Measurements from ENCODE around the gene GRB10. TPM values are rescaled to one million over a fixed set of nuclear protein-coding genes. Genes with fewer than 3 reads are reported as not detected.

GRB10 gene
- total RNA-seq, 1 donor = 65.2 TPM

DNA sequence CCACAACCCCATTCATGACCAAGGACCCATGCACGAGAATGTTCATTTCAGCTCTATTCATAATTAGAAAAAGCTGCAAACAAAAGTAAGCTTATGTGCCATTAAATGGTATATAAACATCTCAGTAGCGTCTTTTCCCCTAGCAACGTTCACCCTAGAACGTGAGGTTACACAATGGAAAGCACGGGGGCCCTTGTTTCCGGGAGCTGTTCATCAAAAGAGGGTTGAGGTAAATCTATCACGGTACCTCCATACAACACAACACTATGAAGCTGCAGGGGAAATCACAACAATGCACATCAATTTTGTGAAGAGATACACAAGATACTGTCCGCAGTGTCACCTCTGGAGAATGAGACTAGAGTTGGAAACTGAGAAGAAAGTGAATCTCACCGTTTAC is 136.6 kb downstream of the GRB10 start:
- DNase-seq (ENCODE audit: low read depth in 2 of 3, low spot score in 2 of 3) = no peak

- DNase-seq (ENCODE audit: low read depth in 2 of 3, low spot score in 2 of 3) = peak in 1 of 3 donors; percentile 57
Measured at GRCh38 chr7:50645186-50645585, 137.5 kb downstream of the GRB10 start.

DNA sequence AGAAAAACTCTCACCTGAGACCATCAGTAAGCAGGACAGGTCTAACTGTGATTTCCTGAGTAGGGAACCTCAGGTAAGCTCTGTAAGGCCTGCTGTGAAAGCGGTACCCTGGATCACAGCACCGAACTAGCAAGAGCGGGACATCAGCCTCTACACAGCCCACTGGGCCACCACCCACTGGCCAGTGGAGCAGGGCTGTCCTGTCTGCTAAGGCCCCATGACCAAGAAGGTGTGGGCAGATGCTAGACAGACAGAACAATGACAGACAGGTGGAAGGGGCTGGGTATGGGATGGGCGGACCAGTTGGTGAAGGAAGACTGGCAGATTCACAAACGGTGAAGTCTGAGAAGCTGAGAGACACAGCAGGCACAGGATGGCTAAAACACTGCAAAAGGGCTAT is 138.1 kb downstream of the GRB10 start:
- no peak for DNase-seq (ENCODE audit: low read depth in 2 of 3, low spot score in 2 of 3)

- no peak for DNase-seq (ENCODE audit: low read depth in 2 of 3, low spot score in 2 of 3)
Measured at GRCh38 chr7:50644114-50644513, 138.6 kb downstream of the GRB10 start.

DNA sequence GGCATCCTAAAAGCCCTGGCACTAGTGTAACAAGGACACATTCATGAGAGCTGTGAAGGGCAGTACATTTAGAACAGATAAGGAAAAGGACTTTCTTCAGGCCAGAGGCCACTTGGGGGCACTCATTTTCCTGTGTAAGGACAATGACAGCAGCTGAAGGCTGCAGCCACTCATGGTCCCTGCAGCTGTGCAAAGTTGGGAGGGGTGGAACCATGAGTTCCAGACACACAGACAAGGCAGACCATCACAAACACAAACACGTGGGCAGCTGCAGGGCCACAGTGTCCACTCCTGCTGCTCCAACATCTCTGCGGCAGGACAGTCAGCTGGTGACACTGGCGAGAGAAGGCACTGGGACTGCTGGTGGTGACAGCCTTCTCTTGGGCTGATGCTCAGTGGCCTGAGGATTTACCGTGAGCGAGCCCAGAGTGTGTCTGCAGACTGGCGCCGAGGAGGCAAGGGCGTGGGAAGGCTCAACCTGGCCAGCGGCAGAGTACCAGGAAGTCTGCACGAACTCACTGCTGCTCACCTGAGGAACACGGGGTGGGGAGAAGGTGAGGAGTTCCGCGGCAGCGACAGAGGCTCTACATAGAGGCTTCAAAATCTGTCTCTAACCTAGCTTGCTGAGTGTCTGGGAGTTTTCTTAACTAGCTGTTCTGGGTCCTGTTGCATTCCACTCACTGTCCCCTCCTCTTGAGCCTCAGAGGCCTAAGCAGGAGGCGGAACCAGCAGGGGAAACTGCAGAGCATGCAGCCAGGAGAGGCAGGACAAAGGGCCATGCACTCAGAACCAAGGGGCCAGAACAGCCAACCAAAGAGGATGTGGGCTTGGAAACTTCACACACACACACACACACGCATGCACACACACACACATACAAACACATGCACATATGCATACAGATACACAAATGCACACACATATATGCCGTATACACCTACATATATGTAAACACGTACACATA is 141.0 kb downstream of the GRB10 start:
- no peak for DNase-seq (ENCODE audit: low read depth in 2 of 3, low spot score in 2 of 3)

- no peak for DNase-seq (ENCODE audit: low read depth in 2 of 3, low spot score in 2 of 3)
Measured at GRCh38 chr7:50640779-50641178, 141.9 kb downstream of the GRB10 start.

- no peak for DNase-seq (ENCODE audit: low read depth in 2 of 3, low spot score in 2 of 3)
Measured at GRCh38 chr7:50640256-50640655, 142.4 kb downstream of the GRB10 start.

DNA sequence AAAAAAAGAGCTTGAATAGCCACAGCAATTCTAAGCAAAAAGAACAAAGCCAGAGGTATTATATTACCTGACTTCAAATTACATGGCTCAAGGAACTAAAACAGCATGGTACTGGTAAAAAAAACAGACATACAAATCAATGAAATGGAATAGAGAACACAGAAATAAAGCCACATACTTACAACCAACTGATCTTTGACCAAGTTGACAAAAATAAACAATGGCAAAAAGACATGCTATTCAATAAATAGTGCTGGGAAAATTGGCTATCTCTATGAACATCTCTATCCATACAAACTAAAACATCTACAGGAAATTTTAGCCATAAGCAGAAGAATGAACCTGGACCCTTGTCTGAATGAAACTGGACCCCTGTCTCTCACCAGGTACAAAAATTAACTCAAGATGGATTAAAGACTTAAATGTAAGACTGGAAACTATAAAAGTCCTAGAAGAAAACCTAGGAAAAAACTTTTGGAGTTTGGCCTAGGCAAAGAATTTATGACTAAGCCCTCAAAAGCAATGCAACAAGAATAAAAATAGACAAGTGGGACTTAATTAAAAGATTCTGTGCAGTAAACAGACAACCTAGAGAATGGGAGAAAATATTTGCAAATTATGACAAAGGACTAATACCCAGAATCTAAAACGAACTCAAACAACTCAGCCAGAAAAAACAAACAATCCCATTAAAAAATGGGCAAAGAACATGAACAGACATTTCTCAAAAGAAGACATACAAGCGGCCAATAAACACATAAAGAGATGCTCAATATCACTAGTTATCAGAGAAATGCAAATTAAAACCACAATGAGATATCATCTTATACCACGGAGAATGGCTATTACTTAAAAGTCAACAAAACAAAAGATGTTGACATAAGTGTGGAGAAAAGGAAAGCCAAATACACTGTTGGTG is 144.7 kb downstream of the GRB10 start:
- no peak for DNase-seq (ENCODE audit: low read depth in 2 of 3, low spot score in 2 of 3)

GRCh38 chr7:50634378-50634777 is 148.3 kb downstream of the GRB10 start:
- no peak for DNase-seq (ENCODE audit: low read depth in 2 of 3, low spot score in 2 of 3)

- no peak for DNase-seq (ENCODE audit: low read depth in 2 of 3, low spot score in 2 of 3)
Measured at GRCh38 chr7:50633414-50633710, 149.3 kb downstream of the GRB10 start.

DNA sequence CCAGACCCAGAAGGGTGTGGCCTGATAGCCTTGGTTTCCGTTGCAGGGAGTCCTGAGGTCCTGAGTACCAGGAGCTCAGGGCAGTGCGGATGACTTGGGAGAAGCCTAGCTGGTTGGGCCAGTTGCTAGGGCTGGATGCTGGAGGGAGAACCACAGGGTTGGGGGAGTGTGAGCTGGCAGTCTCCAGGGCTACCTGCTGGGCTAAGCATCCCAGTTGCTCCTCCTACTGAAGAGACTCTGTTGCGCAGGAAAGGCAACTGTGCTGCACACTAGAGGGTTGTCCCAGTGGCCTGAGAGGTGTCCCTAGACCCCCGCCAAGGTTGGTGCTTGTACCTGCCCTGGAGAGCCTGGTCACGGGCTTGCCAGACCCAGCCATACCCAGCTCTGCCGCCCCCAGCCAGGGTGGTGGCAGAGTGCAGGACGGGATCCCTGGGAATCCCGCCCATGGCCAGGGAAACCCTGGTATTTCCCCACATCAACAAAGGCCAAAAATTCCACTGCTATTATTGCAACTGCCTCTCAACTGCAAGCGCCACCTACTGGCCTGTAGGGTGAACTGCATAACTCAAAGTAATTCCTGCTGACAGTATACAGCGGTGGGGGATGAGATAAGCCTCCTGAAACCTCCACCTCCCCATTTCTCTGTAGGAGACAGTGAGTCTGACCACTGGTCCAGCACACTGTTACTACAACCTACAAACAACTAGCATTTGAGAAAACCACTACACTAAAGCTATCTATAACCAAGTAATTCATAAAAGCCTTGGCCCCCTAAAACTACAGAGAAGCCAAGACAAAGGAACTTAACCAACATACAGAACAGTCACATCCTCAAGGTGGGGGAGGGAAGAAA is 149.9 kb downstream of the GRB10 start:
- peak in 2 of 3 donors; percentile 41 to 62 for DNase-seq (ENCODE audit: low read depth in 2 of 3, low spot score in 2 of 3)

DNA sequence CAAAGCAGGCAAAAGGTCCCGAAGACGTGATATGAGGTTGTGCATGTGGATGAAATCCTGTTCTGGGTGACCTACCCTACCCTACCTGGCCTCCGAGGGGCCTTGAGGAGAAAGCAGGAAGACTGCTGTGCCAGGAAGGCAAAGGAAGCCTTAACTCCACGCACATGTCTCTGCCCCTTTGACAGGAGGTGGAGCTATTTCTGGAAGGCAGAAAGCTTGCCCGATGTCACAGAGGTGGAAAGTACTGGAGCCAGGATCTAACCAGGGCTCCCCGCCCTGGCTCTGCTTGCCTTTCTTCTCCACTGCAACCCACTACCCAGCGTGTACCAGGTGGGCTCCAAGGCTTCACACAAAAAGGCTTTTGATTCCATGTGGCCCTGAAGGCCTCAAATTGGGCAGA is 151.1 kb downstream of the GRB10 start:
- DNase-seq (ENCODE audit: low read depth in 2 of 3, low spot score in 2 of 3) = no peak

GRCh38 chr7:50631100-50631499 is 151.6 kb downstream of the GRB10 start:
- DNase-seq (ENCODE audit: low read depth in 2 of 3, low spot score in 2 of 3) = no peak

DNA sequence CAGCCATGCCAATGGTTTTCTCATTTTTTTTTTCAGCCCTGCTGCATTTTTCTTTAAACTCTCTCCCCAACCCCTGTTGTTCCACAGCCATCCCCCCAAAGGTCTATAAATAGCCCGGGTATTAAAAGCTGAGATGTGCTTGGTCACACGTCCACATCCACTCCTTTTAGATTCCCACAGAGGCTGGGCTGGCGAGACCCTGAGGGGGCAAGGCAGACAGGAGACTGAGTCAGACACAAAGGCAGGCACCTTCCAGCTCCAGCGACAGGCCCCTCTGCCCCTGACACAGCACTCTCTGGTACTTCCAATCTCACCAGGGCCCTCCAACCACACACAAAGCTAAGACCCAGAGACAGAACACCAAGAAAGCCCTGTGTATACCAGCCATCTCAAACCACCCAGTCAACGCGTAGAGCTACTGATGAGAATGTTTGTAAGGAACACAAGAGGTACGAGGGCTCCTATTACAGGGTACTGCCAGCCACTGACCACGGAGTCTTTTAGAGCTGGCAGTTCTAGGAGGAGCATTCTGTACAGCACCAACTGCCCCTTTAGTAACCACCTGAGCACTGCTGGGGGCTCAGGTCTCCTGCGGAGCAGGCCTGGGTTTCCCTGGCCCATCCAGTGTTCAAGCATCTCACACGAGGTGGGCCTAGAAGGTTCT is 153.3 kb downstream of the GRB10 start:
- no peak for DNase-seq (ENCODE audit: low read depth in 2 of 3, low spot score in 2 of 3)

- DNase-seq (ENCODE audit: low read depth in 2 of 3, low spot score in 2 of 3) = no peak
Measured at GRCh38 chr7:50628434-50629084, 154.1 kb downstream of the GRB10 start.

DNA sequence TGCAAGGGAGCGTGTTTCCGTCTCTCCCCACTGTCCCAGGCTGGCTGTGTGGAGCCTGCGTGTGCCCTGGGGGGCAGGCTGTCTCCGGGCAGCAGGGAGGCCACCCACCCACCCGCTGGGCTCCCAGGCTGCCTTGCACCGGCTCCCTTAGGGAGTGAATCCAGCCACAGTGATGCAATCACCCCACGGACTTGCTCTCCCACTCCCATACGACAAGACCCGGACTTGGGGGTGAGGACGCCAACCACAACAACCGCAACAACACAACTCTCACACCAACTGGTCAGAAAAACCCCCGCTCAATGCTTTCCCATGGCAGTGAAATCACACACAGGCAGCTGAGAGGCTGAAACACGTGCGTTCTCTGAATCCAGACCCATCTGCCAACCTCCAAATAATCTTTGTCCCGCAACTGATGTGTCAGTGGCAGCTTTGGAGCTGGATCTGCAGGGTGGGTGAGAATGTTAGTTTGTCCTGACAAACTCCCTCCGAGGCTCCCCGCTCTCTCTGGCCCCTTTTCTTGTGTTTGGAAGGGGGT is 154.8 kb downstream of the GRB10 start:
- no peak for DNase-seq (ENCODE audit: low read depth in 2 of 3, low spot score in 2 of 3)

- no peak for DNase-seq (ENCODE audit: low read depth in 2 of 3, low spot score in 2 of 3)
Measured at GRCh38 chr7:50626286-50626685, 156.4 kb downstream of the GRB10 start.

DNA sequence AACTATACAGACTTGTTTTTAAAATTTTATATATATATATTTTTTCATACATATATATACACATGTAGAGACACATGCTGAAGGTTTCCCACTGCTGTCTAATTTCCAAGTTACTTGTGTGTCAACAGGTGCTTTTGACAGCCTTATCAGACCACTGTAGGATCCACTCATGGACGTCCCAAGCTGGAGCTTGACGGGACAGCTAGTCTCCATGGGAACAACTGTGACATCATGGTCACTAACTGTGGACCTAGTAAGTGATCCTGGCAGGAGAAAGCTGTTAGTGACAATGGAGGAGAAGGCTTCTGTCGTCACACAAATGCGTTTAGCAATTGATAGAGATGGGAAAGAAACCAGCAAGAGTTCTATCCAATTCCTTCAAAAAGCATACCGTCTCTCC is 157.3 kb downstream of the GRB10 start:
- no peak for DNase-seq (ENCODE audit: low read depth in 2 of 3, low spot score in 2 of 3)

DNA sequence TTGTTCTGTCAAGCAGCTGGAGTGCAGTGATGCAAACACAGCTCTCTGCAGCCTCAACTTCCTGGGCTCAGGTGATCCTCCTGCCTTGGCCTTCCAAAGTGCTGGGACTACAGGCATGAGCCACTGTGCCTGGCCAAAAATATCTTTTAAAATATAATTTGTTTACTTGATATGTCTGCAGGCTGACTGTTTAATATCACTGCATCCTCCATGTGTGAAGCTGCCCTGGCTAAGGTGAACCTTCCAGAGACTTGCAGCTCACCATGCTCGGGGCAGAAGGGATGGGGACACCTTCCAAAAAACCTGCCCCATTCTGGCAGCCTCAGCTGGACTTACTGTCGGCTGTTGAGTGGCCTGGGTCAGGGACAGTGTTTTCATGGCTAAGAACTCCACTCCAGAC is 159.9 kb downstream of the GRB10 start:
- no peak for DNase-seq (ENCODE audit: low read depth in 2 of 3, low spot score in 2 of 3)

Measured in hematopoietic multipotent progenitor cell (in vitro differentiated cells).